HG03108 (cell line): ENCODE data around the gene TAS2R60.
"Not testable (repeated sequence)": the region's sequence is repeated elsewhere in the genome, so short reads cannot be mapped to it uniquely, and the experiment has no call there.

Experiments used
- ATAC-seq: cut with Tn5 transposase; IDR thresholded peaks from one replicate; pipeline ENCODE4 v1.9.1; 2021; ENCODE audit warnings: moderate library complexity; ENCODE audit not compliant: unreplicated experiment

TAS2R60 gene, protein sequence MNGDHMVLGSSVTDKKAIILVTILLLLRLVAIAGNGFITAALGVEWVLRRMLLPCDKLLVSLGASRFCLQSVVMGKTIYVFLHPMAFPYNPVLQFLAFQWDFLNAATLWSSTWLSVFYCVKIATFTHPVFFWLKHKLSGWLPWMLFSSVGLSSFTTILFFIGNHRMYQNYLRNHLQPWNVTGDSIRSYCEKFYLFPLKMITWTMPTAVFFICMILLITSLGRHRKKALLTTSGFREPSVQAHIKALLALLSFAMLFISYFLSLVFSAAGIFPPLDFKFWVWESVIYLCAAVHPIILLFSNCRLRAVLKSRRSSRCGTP

DNA sequence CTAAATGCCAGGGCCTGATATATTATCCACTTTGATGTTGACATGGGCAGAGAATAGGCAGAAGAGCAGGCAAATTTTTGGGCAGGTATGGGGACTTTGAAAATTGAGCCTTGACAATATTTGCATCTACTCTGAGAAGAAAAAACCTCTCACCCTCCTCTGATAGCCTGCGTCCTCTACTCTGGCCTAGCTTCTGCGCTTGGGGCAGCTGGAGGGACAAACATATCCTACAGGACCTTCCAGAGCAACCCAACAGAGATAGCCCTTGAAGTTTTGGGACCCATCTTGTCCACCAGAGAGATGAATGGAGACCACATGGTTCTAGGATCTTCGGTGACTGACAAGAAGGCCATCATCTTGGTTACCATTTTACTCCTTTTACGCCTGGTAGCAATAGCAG is at the start of gene TAS2R60:
Gene TAS2R60 (plus strand): TSS at position 301 of the 400 bp plus-strand sequence. CDS start 0 bp downstream, at position 301.
- ATAC-seq, result no peak

DNA sequence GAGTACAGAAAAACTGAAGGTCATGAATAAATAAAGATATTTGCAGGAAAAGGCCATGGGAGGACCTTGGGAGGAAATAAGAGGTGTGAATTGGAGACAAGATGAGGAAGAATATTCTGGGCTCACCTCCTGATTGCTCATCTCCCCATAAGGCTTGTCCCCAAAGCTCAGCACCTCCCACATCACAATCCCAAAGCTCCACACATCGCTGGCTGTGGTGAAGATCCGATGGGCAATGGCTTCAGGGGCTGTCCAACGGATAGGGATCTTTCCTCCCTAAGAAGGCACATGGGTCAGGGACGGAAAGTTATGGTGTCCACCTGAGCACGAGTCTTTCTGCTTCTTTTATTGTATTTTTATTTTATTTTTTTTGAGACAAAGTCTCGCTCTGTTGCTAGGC is 49.2 kb upstream of the TAS2R60 start:
- ATAC-seq, result no peak

DNA sequence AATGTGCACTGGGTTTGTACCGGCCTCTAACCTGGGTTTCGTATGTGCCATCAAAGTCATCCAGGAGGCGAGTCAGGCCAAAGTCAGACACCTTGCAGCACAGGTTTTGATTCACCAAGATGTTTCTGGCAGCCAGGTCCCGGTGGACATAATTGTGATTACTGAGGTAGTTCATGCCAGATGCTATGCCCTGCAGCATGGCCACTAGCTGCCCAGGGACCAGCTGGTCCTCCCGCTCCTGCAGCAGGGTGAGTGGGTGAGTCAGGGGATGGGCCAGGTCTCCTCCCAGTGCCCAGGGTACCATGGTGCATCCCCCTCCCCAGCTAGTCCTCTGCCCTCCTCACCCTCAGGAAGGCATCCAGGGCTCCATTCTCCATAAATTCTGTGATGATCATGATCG is 48.5 kb upstream of the TAS2R60 start:
- ATAC-seq, result no peak

DNA sequence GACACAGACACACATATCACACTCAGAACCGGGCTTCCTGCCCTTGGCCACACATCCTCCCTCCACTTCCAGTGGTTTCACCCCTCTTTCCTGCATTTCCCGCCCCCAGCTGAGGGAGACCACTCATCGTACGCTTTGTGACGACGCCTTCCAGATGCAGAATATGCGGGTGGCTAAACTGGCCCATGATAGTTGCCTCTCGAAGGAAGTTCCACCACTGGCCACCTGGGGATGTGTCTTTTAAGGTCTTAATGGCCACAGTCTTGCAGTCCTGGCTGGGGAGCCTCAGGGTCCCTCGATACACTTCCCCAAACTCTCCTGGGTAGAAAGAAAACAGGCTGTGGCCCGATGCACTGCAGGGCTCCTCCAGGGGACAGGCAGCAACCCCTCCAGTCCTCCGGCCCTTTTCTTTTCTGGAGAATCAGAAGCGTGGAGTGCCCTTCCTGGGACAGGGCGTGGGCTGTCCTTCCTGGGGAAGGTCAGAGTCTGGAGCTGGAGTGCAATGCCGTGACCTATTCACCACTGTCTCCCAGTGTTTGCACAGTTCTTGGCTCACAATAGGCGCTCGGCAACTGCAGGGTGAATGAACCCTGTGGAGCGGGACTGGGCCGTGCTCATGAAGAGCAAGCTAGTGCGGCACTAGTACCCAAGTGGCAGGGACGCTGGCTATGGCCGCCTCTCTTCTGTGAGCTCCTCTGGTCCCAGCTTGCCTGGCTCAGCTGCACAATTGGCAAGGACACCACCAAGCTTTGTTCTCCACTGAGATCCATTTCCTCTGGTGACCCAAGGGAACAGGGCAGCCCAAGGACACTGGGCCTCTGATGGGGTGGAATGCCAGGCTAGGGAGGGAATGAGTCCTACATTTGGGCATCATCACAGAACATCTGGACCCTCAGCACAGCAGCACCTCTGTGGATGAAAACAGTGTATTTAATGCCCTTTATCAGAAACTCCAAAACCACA is 47.8 kb upstream of the TAS2R60 start:
- ATAC-seq, result no peak

DNA sequence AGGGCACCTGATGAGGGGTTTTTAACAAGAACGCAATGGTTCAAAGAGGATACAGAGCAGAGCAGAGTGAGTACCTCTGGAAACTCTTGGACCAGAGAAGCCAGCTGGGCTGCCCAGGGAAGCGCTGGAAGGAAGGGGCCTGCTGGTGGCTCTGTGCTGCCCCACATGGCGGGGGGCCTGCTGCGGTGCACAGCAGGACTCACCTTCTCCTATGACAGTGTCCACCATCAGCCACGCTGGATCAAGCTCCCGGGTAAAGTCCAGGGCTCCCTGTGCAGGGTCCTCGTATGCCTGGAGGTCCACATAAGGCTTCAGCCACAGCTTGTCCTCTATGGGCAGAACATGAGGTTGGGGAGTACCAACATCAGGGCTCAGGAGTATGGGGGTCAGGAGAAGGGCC is 47.1 kb upstream of the TAS2R60 start:
- no peak for ATAC-seq

DNA sequence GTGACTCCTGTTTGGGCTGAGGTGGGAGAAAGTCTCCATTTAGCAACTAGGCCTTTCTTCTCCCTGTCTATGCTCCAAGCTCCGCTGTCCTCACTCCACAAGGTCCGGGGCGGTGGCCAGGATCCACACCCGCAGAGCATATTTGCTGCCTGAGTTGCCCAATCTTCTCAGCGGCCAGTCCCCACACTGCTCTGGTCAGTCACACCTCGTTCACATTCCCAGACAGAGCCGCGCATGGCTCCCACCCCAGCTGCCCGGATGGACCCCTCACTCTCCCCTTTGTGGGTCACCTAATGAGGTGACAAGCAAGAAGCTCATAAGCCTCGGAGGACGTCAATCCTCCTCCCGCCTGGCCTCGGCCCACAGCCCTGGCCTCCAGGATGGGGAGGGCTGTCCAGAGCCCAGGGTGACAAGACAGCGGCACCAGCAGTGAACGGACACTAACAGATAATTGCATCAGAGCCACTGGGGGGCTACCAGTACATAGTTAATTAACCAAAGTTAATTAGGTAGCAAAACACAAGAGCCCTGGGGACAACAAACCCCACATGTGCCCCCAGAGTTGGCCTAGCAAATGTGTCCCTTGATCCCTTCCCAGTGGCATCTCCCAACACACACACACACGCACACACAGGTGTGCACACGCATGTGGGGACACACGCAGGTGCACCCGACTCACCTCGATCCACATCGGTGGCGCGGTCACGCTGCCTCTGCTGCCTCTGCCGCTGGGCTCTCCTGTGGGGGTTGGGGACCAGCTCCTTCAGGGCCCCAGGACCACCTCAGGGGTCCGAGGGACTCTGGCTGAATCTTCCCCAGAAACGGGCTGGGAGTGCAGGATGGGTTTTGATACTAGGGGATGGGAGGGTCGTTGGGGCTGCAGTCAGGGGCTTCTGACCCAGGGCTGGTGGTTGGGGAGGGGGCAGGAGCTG is 46.4 kb upstream of the TAS2R60 start:
- ATAC-seq, result no peak

DNA sequence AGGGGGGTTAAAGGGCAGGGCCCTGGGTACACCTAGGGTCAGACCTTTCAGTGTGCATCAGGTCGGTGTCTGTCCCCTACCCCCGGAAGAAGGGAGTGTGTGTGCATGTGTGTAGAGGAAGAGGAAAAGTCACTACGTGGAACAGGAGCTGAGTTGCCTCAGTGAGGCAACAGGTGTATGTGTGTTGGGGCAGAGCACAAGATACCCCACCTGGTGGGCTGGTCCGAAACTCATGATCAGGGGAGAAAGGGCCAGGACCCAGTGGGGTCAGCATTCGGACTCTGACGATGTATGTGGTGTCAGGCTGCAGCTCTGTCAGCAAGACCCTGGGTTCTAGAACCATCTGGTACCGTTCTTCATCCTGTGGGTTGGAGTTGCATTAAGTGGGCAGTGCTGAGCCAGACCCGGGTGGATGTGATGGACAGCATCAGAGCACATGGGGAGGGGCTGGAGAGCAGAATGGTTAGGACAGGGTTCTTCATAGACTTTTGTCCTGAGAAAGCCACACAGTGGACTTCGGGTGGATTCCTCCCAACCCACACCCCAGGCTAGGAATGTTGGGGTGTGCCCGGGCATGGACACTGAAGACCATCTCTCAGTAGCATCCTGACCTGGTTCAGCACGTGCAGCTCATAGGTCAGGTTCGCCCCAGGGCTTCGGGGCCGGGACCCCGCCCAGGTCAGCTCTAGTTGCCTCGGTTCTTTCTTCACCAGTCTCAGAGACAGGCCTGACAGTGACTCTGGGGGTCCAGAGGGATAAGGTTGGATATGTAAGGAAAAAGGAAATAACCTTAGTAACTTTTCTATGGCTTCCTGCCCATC is 45.3 kb upstream of the TAS2R60 start:
- no peak for ATAC-seq

DNA sequence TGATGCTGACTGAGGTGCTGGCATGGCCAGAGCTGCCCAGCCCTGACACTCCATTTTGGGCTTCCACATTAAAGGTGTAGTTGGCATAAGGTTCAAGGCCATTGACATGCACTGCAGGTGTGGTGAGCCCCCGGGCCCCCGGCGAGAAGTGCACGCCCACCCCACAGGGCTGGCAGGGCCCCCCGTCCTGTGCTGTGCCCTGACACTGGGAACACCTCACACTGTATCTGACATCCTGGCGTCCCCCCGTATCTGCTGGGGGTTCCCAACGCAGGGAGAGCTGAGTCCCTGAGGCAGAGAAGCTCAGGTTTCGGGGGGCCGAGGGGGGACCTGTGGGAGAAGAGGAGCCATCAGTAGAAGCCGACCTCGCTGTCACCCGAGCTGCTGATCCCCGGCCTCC is 44.6 kb upstream of the TAS2R60 start:
- no peak for ATAC-seq

DNA sequence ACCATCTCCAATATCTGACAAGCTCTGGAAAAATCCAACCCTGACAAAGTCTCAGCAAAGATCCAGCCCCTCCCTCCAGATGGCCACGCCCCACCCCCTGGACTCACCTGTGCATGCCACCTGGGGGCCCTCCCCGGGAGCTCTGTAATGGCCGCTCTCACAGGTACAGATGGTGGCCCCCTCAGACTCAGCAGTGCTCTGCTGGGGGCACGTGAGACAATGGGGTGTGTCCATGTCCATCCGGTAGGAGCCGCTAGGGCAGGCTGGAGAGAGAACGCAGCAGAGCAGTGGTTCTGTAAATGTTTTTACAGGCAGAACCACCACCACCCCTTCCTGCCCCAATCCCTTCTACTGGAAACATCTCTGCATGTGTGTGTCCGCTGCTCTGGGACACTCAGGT is 44.1 kb upstream of the TAS2R60 start:
- ATAC-seq, result no peak

DNA sequence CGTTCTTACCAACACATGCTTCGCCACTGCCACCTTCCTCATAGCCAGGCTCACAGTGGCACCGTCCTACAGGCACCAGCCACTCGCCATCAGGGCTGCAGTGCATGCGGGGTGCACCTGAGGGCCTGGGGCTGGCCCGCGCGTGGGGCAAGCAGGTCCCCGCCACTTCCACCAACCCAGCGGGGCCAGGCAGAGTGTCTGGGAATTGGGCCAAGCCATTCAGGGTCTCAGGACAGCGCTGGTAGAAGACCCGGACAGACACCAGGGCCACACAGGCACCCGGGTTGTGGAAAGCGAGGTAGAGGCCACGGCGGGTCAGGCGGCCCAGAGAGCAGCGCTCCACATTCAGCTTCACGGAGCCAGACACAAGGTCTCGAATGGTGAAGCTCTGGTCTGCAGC is 43.6 kb upstream of the TAS2R60 start:
- no peak for ATAC-seq

DNA sequence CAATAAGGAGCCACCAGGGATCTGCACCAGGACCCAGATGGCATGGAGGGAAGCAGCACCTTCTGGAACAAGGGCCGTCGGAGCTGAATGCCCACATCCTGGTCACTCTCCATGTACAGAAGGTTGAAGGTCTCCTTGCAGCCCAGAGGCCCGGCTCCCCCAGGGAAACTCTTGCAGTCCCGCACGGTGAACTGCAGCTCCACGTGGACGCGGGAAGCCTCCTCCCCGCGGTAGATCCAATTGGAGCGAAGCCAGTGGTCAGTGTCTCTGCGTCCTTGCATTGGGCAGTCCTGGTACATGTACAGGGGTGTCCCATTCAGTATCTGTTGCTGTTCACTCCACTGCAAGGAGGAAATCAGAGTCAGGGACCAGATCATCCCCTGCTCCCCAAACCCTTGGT is 42.0 kb upstream of the TAS2R60 start:
- no peak for ATAC-seq

DNA sequence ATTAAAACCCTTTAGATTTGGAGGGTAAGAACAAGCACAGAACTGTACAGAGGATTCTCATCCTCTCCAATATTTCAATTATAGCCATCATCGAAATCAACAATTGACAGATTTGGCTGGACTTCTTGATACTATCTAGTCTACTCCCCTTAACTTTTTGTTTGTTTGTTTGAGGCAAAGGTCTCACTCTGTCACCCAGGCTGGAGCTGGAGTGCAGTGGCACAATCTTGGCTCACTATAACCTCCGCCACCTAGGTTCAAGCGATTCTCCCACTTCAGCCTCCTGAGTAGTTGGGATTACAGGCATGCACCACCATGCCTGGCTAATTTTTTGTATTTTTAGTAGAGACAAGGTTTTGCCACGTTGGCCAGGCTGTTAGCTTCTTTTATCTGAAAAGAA is 41.0 kb upstream of the TAS2R60 start:
- ATAC-seq, result not testable (repeated sequence)

DNA sequence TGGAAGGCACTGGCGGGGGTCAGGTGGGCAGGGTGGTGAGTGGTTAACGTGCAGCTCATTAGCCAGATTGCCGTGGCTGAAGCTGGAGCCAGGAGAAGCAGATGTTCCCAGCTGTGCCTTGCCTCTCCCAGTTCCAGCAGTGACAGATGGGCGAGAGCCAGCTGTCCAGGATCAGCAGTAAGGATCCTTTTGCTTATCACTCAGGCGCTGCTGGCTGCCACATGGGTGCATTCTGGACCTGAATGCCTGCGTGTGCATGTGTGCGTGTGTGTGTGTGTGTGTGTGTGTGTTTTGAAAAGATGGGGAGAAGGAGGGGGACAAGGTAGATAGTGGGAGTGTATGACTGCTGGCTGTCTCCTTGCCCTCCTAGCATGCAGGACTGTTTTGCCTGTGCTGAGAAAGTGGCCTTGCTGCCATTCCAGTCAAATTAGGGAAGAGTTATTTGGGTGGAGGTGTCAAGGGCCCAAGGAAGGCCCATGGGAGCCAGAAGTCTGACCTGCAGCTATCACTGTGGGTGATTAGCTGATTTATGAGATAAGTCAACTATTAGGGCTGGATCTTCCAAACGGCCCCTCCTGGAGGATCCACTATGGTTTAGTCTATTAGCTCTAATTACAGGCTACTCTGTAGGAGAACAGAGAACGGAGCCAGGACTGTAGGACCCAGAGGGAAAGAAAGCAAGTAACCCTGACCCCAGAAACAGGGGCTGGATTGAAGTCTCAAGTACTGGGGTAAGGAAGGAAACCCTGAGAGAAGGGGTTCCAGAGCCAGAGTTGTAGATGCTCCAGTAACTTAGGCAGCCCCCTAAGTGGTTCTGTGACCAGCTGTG is 37.9 kb upstream of the TAS2R60 start:
- no peak for ATAC-seq

DNA sequence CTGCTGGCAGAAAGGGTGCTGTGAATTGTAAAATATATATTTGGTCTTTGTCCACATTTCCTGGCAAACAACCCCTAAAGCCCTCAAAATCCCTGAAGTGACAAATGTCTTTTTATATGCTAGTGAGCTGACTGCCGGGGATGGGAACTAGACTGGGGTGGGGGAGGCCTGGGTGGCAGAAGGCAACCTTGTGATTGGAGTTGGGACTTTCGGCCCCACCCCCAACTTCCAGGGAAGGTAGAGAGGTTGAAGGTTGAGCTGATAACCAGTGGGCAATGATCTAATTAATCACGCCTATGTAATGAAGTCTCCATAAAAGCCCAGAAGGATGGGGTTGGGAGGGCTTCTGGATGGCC is 37.3 kb upstream of the TAS2R60 start:
- no peak for ATAC-seq

DNA sequence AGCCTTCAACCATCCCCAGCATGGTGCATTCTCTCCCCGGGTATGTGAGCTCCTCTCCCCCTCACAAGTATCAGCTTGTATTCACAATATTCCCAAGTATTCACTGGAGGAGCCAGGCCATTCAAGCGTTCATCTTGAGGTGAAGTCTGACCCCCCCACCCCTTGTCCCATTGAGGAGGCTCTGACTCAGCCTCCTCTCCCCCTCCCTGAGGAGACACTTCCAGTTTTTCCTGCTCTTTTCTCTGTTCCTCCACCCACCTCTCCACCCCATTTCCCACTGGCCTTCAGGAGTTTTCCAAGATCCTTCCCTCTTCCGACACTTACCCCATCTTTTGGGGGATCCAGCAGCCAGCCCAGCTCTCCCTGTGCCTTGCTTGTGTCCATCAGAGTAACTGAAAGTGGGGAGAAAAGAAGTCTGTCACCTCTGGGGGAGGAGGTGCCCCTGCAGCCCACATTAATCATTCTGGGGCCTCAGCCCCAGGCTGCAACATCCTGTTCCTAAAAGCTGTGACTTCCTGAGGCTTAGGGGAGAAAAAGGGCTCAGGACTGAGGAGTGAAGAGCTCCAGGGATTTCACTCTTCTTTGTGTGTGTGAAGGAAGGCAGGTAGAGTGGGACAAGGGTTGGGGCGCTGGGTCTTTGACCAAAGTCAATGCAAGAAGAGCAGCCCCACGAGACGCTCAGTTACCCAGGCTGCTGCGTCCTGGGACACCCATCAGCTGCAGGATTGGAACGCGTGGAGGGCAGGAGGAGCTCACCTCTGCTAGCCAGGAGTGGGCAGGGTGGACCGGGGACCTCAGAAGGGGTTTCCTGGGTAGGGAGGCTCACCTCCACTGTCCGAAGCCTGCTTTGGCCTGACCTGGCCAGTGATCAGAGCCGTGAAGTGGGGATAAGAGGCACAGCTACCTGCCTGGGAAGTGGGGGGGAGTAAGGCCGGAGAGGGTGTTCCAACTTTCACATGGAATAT is 35.7 kb upstream of the TAS2R60 start:
- no peak for ATAC-seq

DNA sequence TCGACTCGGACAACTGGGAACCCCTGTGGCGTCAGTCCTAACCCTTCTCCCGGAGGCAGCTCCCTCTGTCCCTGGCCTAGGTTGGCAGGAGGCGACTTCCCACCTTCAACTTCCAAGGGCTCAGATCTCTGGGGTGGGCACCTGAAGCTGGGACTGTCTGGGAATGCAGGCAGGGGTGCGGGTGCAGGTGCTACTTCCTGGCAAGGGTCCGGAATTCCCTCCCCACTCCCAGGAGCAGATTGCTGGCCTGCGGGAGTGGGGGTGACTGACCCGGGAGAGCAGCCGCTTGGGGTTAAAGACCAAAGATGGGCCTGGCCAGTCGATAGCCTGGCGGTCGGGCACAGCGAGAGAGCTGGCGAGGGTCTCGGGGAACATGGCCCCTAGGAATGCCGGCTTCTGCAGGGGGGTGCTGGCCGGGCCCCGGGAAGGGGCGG is 35.0 kb upstream of the TAS2R60 start:
- no peak for ATAC-seq

DNA sequence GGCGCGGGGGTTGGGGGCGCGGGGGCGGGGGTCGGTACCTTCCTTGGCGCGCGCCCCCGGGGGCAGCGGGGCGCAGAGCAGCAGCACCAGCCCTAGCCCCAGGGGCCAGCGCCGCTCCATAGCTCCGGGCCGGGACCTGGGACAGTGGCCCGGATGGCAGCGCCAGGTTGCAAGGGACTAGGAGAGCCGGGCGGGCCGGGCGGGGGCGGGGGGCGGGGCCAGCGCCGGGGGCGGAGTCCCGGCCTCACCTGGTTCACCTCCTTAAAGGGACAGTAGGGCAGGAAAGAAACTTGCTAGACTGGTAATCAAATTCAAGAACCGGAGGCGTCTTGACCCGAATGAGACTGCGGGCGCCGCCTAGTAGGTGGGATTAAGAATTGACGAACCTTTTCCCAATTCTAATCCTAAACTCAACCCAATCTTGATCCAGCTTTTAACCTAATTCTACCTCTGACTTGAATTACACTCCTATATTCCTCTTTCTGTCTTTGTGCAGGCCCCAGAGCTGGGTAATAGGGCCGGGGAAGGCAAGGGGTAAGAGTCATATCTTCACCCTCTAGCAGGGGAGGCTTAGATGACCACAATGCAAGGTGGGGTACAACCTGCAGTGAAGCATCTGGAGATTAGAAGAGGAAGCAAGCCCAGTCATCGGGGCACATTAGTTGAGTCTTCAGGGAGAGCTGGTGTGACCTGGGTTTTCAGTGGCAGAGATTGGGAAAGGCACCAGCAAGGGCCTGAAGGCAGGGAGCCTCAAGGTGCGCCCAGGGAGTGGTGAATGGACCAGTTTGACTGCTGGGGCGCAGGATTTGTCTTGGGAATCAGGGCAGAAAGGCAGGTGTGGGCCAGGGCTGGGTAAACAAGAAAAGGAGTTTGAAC is 34.3 kb upstream of the TAS2R60 start, which contains the start of gene EPHA1:
Gene EPHA1 (minus strand): TSS at position 171 of the 876 bp plus-strand sequence. CDS start 51 bp downstream, at position 120.
- no peak for ATAC-seq
